Left cardiac atrium (tissue), 4 donors: ENCODE results near the gene SFMBT2. TPM values are rescaled to one million over a fixed set of nuclear protein-coding genes. Genes with fewer than 3 reads are reported as not detected.

Experiments
- ATAC-seq, 2 donors: fragments of 200-7000 bp; cut with Tn5 transposase; one replicate each; pipeline ENCODE4 v1.9.1; 2020; ENCODE audit warnings: mild to moderate bottlenecking in 2 of 2, moderate library complexity in 2 of 2
- DNase-seq: peaks from one replicate; pipeline ENCODE4 v3.0.0-alpha.2; 2020
- intact Hi-C, 2 donors: fragments of 100-400 bp; cut with DNase I; formaldehyde crosslinking; loops; one replicate each; pipeline versions ENCODE4 v1.14.1 to v1.15.1; 2022 to 2023
- total RNA-seq, 2 donors: library from RNA; stranded (reverse); fragmentation: NEBNext Ultra II Directional; extraction: Animal tissue kit (Norgen Biotek cat#: 25700); gene quantifications; one replicate each; pipeline ENCODE4 v1.2.1, GENCODE V29; 2021
- donor health status: DM: no; HTN: yes; CAD: no.
- donor health status: DM: no; HTN: yes; CAD: no; lungs with severe emphysema.
- donor health status: DM: yes; HTN: yes; CAD: no.
- donor health status: Dilated cardiomyopathy.

Gene SFMBT2
- total RNA-seq, 2 donors from 2014 or later, result 9.9 to 11.4 TPM

GRCh38 chr10:7380704-7381241, 30.1 kb downstream of the SFMBT2 start:
- intact Hi-C loops, result no loop called here
- ATAC-seq (no peak), DNase-seq (no peak)

- DNase-seq (no peak), ATAC-seq (no peak)
- intact Hi-C loops, result no loop called here
Measured at GRCh38 chr10:7378602-7379403, 32.0 kb downstream of the SFMBT2 start.

GRCh38 chr10:7377614-7378248, 33.1 kb downstream of the SFMBT2 start:
- intact Hi-C loops, result no loop called here
- no peak for DNase-seq
- ATAC-seq, result no peak

- no peak for ATAC-seq
- no peak for DNase-seq
- intact Hi-C loops, result no loop called here
Measured at GRCh38 chr10:7374795-7375194, 36.0 kb downstream of the SFMBT2 start.

GRCh38 chr10:7373039-7373438, 37.8 kb downstream of the SFMBT2 start:
- intact Hi-C loops, result no loop called here
- ATAC-seq, result no peak
- no peak for DNase-seq

- ATAC-seq, result peak; percentile 59 to 90
- DNase-seq, result no peak
- intact Hi-C loops, result no loop called here
Measured at GRCh38 chr10:7372504-7372903, 38.3 kb downstream of the SFMBT2 start.

- intact Hi-C loops, result no loop called here
- ATAC-seq (no peak), DNase-seq (no peak)
Measured at GRCh38 chr10:7370511-7370910, 40.3 kb downstream of the SFMBT2 start.

- DNase-seq (no peak), ATAC-seq (peak in 1 of 2 donors; percentile 73)
- intact Hi-C loops, result no loop called here
Measured at GRCh38 chr10:7365027-7365745, 45.6 kb downstream of the SFMBT2 start.

GRCh38 chr10:7364474-7364873, 46.4 kb downstream of the SFMBT2 start:
- peak in 1 of 2 donors; percentile 33 for ATAC-seq
- intact Hi-C loops, result no loop called here
- no peak for DNase-seq

GRCh38 chr10:7363700-7364099, 47.1 kb downstream of the SFMBT2 start:
- intact Hi-C loops, result no loop called here
- no peak for ATAC-seq

GRCh38 chr10:7362471-7362870, 48.4 kb downstream of the SFMBT2 start:
- no peak for DNase-seq
- ATAC-seq, result no peak
- intact Hi-C loops, result no loop called here

More at GRCh38 chr10:7363700-7364099, 47.1 kb downstream of the SFMBT2 start:
- DNase-seq, result no peak

GRCh38 chr10:7361316-7361715, 49.5 kb downstream of the SFMBT2 start:
- intact Hi-C loops, result no loop called here

GRCh38 chr10:7359954-7360353, 50.9 kb downstream of the SFMBT2 start:
- ATAC-seq, result no peak
- DNase-seq, result no peak
- intact Hi-C loops, result no loop called here

More at GRCh38 chr10:7361316-7361715, 49.5 kb downstream of the SFMBT2 start:
- no peak for ATAC-seq
- DNase-seq, result no peak

- ATAC-seq (no peak), DNase-seq (no peak)
- intact Hi-C loops, result no loop called here
Measured at GRCh38 chr10:7359356-7359755, 51.5 kb downstream of the SFMBT2 start.

GRCh38 chr10:7357193-7357592, 53.6 kb downstream of the SFMBT2 start:
- intact Hi-C loops, result no loop called here
- DNase-seq (no peak), ATAC-seq (no peak)

- ATAC-seq (peak in 1 of 2 donors; percentile 60), DNase-seq (no peak)
- intact Hi-C loops, result no loop called here
Measured at GRCh38 chr10:7354330-7355047, 56.3 kb downstream of the SFMBT2 start.

- no peak for DNase-seq
- intact Hi-C loops, result no loop called here
- ATAC-seq, result peak in 1 of 2 donors; percentile 49
Measured at GRCh38 chr10:7351894-7352293, 58.9 kb downstream of the SFMBT2 start.

- DNase-seq (no peak), ATAC-seq (no peak)
- intact Hi-C loops, result no loop called here
Measured at GRCh38 chr10:7350541-7351195, 60.2 kb downstream of the SFMBT2 start.

- peak; percentile 26 for DNase-seq
- intact Hi-C loops, result no loop called here
- peak; percentile 86 to 91 for ATAC-seq
Measured at GRCh38 chr10:7345717-7346116, 65.1 kb downstream of the SFMBT2 start.
